Stimulated activated naive CD8-positive, alpha-beta T cell treated with anti-CD3 and anti-CD28 coated beads, Interleukin-15, amount 100 ng/mL, for 72 hours (primary cell): ENCODE measurements around the gene IFT20.
A peak's percentile ranks its signal among the peaks of the same experiment; 100 is the strongest.

Source experiments
- ATAC-seq: fragments of 150-1000 bp; cut with Tn5 transposase; 2 replicates; pipeline ENCODE4 v1.10.0; 2021; ENCODE audit warnings: mild to moderate bottlenecking, moderate library complexity
- DNase-seq, 2 donors: peaks; one replicate each; pipeline ENCODE4 v3.0.0; 2021 to 2022
- H3K27ac Mint-ChIP-seq, 2 donors: one replicate each; pipeline ENCODE4 v1.8.0; 2022; ENCODE audit warnings: mild to moderate bottlenecking in 2 of 2, mixed read lengths in 2 of 2, moderate library complexity in 2 of 2
- H3K27me3 Mint-ChIP-seq: one replicate; pipeline ENCODE4 v1.8.0; 2022; ENCODE audit warnings: mixed read lengths
- H3K4me1 Mint-ChIP-seq: one replicate; pipeline ENCODE4 v1.8.0; 2022; ENCODE audit warnings: mild to moderate bottlenecking, mixed read lengths
- H3K4me3 Mint-ChIP-seq, 2 donors: one replicate each; pipeline ENCODE4 v1.8.0; 2022; ENCODE audit warnings: mild to moderate bottlenecking in 2 of 2, mixed read lengths in 2 of 2, moderate library complexity in 1 of 2
- H3K9me3 Mint-ChIP-seq, 2 donors: one replicate each; pipeline ENCODE4 v1.8.0; 2022; ENCODE audit warnings: mixed read lengths in 2 of 2

Gene IFT20

GRCh38 chr17:28335201-28335958 lies at the start of gene IFT20, which contains the start of gene TNFAIP1:
Gene IFT20, minus strand, starts transcription at chr17:28335472. Its CDS starts 3,487 bp downstream, at chr17:28331985.
Gene TNFAIP1, plus strand, starts transcription at chr17:28335761. Its CDS starts 3,761 bp downstream, at chr17:28339522.
- H3K4me1 Mint-ChIP-seq, result peaks cover 48% of the 10 kb centered on the region
- peak; percentile 98 for ATAC-seq
- peak; percentile 97 to 99 for DNase-seq
- no peaks in the 10 kb centered on the region for H3K9me3 Mint-ChIP-seq
- H3K27me3 Mint-ChIP-seq, result no peaks in the 10 kb centered on the region
- peak within 1 kb of the TSS; percentile 94 to 99 for H3K4me3 Mint-ChIP-seq
- peak within 1 kb of the TSS; percentile 98 for H3K27ac Mint-ChIP-seq

GRCh38 chr17:28385037-28385400 lies 49.7 kb upstream of the IFT20 start:
- Mint-ChIP-seq H3K4me1 (peaks cover 34% of the 10 kb centered on the region), H3K9me3 (no peaks in the 10 kb centered on the region), H3K27ac (peak overlapping the region in 1 of 2 donors; percentile 55), H3K27me3 (peaks cover 8% of the 10 kb centered on the region), H3K4me3 (peak overlapping the region; percentile 84 to 93)
- no peak for DNase-seq
- peak; percentile 19 for ATAC-seq

- H3K27ac Mint-ChIP-seq, result peak overlapping the region; percentile 55 to 61
Measured at GRCh38 chr17:28384281-28385036, 49.2 kb upstream of the IFT20 start.

GRCh38 chr17:28381141-28381825 lies 46.0 kb upstream of the IFT20 start:
- Mint-ChIP-seq H3K27me3 (peaks cover 8% of the 10 kb centered on the region), H3K9me3 (no peaks in the 10 kb centered on the region), H3K27ac (no peak overlapping the region), H3K4me3 (peak overlapping the region; percentile 24 to 48), H3K4me1 (peaks cover 34% of the 10 kb centered on the region)
- DNase-seq (peak; percentile 29 to 36), ATAC-seq (no peak)

More at GRCh38 chr17:28384281-28385036, 49.2 kb upstream of the IFT20 start:
- Mint-ChIP-seq H3K4me3 (peak overlapping the region; percentile 84 to 93), H3K27me3 (peaks cover 8% of the 10 kb centered on the region), H3K9me3 (no peaks in the 10 kb centered on the region), H3K4me1 (peaks cover 34% of the 10 kb centered on the region)
- peak; percentile 96 for ATAC-seq
- DNase-seq, result peak; percentile 62 to 69

- Mint-ChIP-seq H3K27ac (no peak overlapping the region), H3K27me3 (peaks cover 8% of the 10 kb centered on the region), H3K9me3 (no peaks in the 10 kb centered on the region), H3K4me1 (peaks cover 28% of the 10 kb centered on the region), H3K4me3 (no peak overlapping the region)
- no peak for ATAC-seq
- DNase-seq, result no peak
Measured at GRCh38 chr17:28379814-28380801, 44.8 kb upstream of the IFT20 start.

- DNase-seq, result no peak
- ATAC-seq, result no peak
- peaks cover 35% of the 10 kb centered on the region for H3K4me1 Mint-ChIP-seq
- peak overlapping the region; percentile 77 to 85 for H3K27ac Mint-ChIP-seq
- H3K27me3 Mint-ChIP-seq, result no peaks in the 10 kb centered on the region
- H3K4me3 Mint-ChIP-seq, result peak overlapping the region; percentile 84 to 89
- H3K9me3 Mint-ChIP-seq, result no peaks in the 10 kb centered on the region
Measured at GRCh38 chr17:28372945-28373274, 37.6 kb upstream of the IFT20 start.

GRCh38 chr17:28372203-28372944 lies 37.1 kb upstream of the IFT20 start:
- peak overlapping the region; percentile 85 to 93 for H3K27ac Mint-ChIP-seq
- peak overlapping the region; percentile 84 to 89 for H3K4me3 Mint-ChIP-seq
- ATAC-seq (peak; percentile 15), DNase-seq (peak in 1 of 2 donors; percentile 45)
- no peaks in the 10 kb centered on the region for H3K9me3 Mint-ChIP-seq
- peaks cover 35% of the 10 kb centered on the region for H3K4me1 Mint-ChIP-seq
- H3K27me3 Mint-ChIP-seq, result no peaks in the 10 kb centered on the region

GRCh38 chr17:28371245-28372202 lies 36.3 kb upstream of the IFT20 start, which contains the start of gene SARM1:
Gene SARM1, plus strand, starts transcription at chr17:28371694. Its CDS starts 339 bp downstream, at chr17:28372033.
- Mint-ChIP-seq H3K9me3 (no peaks in the 10 kb centered on the region), H3K4me1 (peaks cover 35% of the 10 kb centered on the region), H3K4me3 (peak within 1 kb of the TSS; percentile 84 to 89), H3K27ac (peak within 1 kb of the TSS; percentile 93 to 97), H3K27me3 (no peaks in the 10 kb centered on the region)
- ATAC-seq (peak; percentile 91), DNase-seq (peak; percentile 92 to 94)

GRCh38 chr17:28370744-28371103 lies 35.5 kb upstream of the IFT20 start:
- DNase-seq, result no peak
- no peaks in the 10 kb centered on the region for H3K9me3 Mint-ChIP-seq
- H3K27me3 Mint-ChIP-seq, result no peaks in the 10 kb centered on the region
- H3K4me3 Mint-ChIP-seq, result peak overlapping the region; percentile 84 to 89
- peaks cover 35% of the 10 kb centered on the region for H3K4me1 Mint-ChIP-seq
- no peak for ATAC-seq
- no peak overlapping the region for H3K27ac Mint-ChIP-seq

GRCh38 chr17:28370035-28370743 lies 34.9 kb upstream of the IFT20 start, which contains the start of gene VTN:
Gene VTN, minus strand, starts transcription at chr17:28370307. Its CDS starts 104 bp downstream, at chr17:28370203.
- ATAC-seq, result no peak
- H3K4me3 Mint-ChIP-seq, result peak within 1 kb of the TSS; percentile 84 to 89

GRCh38 chr17:28369684-28370034 lies 34.4 kb upstream of the IFT20 start:
- no peak overlapping the region for H3K4me3 Mint-ChIP-seq
- H3K4me1 Mint-ChIP-seq, result peaks cover 30% of the 10 kb centered on the region
- H3K27ac Mint-ChIP-seq, result no peak overlapping the region
- no peaks in the 10 kb centered on the region for H3K27me3 Mint-ChIP-seq
- ATAC-seq (no peak), DNase-seq (no peak)
- H3K9me3 Mint-ChIP-seq, result no peaks in the 10 kb centered on the region

More at GRCh38 chr17:28370035-28370743, 34.9 kb upstream of the IFT20 start, which contains the start of gene VTN:
- no peaks in the 10 kb centered on the region for H3K9me3 Mint-ChIP-seq
- H3K27me3 Mint-ChIP-seq, result no peaks in the 10 kb centered on the region
- H3K27ac Mint-ChIP-seq, result peak within 1 kb of the TSS in 1 of 2 donors; percentile 84
- no peak for DNase-seq
- H3K4me1 Mint-ChIP-seq, result peaks cover 35% of the 10 kb centered on the region

GRCh38 chr17:28368915-28369683 lies 33.8 kb upstream of the IFT20 start:
- ATAC-seq (no peak), DNase-seq (no peak)
- no peaks in the 10 kb centered on the region for H3K27me3 Mint-ChIP-seq
- peaks cover 30% of the 10 kb centered on the region for H3K4me1 Mint-ChIP-seq
- no peak overlapping the region for H3K4me3 Mint-ChIP-seq
- H3K9me3 Mint-ChIP-seq, result no peaks in the 10 kb centered on the region
- H3K27ac Mint-ChIP-seq, result no peak overlapping the region
